ENCODE results near the gene LMF1.

LMF1 gene

DNA sequence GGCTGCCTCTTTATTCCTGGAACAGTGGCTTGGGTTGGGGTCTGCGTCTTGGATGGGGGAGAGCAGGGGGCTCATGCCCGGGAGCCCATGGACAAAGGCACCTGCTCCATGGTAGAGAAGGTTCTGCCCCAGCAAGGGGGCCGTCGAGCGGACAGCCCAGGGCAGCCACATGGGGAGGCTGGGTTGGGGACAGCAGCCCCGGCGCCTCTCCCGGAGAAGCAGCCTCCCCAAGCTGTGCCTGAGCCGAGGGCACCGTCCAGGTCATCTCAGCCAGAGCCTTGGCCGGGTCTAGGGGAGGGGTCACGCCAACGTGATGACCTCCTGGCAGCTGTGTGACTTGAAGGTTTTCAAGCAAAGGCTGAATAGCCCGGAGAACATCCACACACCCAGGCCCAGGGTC, 137.4 kb downstream of the LMF1 start:
- H3K4me3 ChIP-seq (ENCODE audit: low read depth, low read length): no peak overlapping the region
- TF ChIP-seq, protein P1, sequence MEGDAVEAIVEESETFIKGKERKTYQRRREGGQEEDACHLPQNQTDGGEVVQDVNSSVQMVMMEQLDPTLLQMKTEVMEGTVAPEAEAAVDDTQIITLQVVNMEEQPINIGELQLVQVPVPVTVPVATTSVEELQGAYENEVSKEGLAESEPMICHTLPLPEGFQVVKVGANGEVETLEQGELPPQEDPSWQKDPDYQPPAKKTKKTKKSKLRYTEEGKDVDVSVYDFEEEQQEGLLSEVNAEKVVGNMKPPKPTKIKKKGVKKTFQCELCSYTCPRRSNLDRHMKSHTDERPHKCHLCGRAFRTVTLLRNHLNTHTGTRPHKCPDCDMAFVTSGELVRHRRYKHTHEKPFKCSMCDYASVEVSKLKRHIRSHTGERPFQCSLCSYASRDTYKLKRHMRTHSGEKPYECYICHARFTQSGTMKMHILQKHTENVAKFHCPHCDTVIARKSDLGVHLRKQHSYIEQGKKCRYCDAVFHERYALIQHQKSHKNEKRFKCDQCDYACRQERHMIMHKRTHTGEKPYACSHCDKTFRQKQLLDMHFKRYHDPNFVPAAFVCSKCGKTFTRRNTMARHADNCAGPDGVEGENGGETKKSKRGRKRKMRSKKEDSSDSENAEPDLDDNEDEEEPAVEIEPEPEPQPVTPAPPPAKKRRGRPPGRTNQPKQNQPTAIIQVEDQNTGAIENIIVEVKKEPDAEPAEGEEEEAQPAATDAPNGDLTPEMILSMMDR (IDR thresholded peaks at IDR 0.05; ENCODE audit: borderline replicate concordance, insufficient read depth, low read depth, low read length): no peak

DNA sequence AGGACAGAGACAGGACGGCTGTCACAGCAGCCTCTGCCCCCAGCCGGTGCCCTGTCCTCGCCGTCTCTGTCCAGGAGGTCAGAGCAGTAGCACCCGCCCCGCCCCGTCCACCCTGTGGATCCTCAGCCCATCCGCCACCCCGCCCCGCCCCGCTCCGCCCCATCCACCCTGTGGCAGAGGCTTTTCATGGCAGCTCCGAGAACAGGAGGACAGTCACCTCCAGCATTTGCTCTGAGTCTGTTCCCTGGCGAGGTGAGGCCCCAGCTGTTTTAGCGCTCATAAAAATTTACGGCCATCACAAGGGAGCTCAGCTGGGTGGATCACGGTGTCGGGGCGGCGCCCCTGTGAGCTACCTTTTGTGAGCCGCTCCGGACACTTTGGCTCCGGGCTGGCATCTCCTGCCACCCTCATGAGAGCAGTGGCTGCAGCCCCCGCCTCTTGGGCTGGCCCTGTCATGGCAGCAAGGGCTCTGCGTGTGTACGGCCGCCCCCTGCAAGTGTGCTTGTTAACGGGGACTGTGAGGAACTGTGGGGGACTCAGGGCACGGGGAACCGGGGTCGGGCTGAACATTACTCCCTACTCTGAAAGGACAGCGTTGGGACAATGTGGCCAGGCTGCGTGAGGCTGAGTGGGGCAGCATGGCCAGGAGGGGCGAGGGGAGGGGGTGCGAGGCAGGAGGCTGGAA, 138.0 kb downstream of the LMF1 start:
- H3K4me3 ChIP-seq (ENCODE audit: low read depth, low read length): no peak overlapping the region
- TF ChIP-seq, protein P1 (IDR thresholded peaks at IDR 0.05; ENCODE audit: borderline replicate concordance, insufficient read depth, low read depth, low read length): no peak

DNA sequence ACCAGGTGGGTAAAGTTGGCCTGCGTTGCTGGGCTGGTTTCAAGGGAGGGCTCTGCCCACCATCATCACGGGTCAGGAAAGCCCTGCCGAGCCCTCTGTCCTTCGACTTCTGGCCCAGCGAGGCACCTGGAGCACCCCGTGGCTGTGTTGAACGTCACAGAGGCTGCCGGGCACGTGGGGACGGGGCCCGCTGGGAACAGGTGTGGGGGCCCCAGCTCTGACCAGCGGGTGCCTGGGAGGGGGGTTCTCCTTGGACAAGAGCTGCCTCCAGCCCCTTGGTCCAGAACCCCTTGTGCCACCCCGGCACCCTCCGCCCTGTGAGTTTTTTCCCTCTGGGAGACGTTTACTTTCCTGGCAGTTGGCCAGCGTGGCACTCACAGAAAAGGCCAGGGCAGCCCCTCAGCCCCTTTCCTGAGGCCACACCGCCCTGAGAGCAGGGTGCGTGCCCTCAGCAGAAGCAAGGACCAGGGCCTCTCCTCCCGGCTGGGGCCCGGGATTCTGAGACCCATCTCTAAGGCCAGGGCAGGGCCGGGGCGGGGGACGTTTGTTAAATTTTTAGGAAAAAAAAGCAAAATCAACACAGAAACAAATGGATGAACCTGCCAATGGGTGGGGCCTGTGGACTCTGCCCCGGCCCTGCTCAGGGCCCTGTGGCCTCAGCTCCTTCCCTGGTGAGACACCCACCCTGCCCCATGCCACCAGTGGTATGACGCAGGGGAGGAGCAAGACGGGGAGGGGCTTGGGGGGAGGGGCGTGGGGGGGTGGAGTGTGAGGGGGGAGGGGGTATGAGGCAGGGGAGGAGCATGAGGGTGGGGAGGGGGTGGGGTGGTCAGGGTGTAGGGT, 139.0 kb downstream of the LMF1 start:
- TF ChIP-seq, protein P1 (IDR thresholded peaks at IDR 0.05; ENCODE audit: borderline replicate concordance, insufficient read depth, low read depth, low read length): no peak
- no peak overlapping the region for H3K4me3 ChIP-seq (ENCODE audit: low read depth, low read length)

DNA sequence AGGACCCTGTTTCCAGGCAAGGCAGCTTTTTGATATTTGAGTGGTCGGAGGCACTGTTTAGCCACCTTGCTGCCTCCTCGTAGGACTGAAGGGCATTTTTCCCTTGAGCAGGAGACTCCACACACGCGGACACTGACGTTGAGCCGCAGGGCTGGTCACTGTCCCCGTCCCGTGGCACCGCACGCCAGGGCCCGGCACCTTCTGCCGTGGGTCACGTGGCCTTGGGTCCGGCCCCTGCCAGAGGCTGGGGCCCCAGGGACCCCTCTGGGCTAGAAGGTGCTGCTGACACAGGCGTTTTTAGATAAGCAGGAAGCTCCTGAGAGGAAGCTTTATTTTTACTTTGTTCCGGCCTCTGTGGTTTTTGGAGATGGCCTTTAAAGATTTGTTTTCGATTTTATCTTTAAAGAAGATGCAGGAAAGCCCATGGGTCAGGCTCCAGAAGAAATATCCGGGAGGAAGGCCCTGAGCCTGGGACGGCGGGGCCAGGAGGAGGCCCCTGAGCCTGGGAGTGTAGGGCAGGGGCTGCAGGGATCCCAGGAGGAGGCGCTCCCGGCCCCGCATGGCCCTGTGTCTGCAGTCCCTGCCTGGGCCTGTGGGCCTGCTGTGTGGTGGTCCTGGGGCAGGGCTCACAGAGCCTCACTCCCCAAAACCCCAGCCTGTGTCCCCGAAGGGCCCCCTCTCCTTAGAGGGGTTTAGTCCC, 139.8 kb downstream of the LMF1 start:
- no peak overlapping the region for H3K4me3 ChIP-seq (ENCODE audit: low read depth, low read length)
- TF ChIP-seq, protein P1 (IDR thresholded peaks at IDR 0.05; ENCODE audit: borderline replicate concordance, insufficient read depth, low read depth, low read length): no peak

DNA sequence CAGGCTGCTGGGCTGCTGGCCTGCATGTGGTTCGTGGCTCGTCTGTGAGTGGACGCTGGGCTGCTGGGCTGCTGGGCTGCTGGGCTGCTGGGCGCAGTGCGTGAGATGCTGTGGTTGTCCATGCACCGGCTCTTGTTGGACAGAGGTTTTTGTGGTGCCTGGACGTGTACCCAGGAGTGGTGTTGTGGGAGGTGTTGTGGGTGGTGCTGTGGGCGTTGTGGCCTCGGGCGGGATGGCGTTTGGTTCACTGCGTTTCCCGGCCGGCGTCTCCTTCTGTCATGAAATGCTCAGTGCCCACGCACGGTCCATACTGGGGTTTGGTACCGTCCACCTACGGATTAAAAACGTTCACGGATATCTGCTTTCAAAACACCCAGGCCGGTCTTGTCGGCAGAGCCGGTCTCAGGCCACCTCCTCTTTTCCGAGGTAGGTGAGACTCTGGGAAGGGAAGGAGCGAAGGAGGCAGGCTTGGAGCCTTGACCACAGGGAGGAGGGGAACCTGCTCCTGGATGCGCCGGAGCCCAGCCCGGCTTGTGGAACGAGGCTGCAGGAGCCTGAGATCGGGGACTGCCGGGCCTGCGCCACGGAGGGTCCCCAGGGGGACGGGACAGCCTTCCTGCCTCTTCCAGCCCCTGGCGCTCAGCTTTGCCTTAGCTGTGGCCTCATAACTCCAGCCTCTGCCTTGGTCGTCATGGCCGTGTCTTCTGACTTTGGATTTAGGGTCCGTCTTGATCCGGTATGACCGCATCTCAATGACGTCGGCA, 140.5 kb downstream of the LMF1 start:
- H3K4me3 ChIP-seq (ENCODE audit: low read depth, low read length): no peak overlapping the region
- TF ChIP-seq, protein P1 (IDR thresholded peaks at IDR 0.05; ENCODE audit: borderline replicate concordance, insufficient read depth, low read depth, low read length): no peak

DNA sequence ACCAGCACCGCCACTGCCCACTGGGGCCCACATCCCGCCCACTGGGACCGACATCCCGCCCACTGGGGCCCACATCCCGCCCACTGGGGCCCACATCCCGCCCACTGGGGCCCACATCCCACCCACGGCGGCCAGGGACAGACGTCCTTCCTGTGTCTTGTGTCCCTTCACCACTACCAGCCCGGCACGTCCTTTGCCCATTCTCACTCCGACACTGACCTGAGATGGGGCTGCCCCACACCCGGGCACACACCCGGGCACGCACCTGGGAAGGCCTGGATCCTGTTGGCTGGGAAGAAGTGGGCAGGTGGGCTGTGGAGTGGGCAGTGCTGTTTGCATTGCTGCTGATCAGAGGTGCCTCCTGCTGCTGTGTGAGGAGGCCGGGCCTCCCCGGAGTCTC, 141.9 kb downstream of the LMF1 start:
- TF ChIP-seq, protein P1 (IDR thresholded peaks at IDR 0.05; ENCODE audit: borderline replicate concordance, insufficient read depth, low read depth, low read length): no peak
- no peak overlapping the region for H3K4me3 ChIP-seq (ENCODE audit: low read depth, low read length)

Measured in GM12875 (cell line).